Gastroesophageal sphincter (tissue), 4 donors: Measurements from ENCODE around the gene SDHAF4. TPM values are rescaled to one million over a fixed set of nuclear protein-coding genes. Genes with fewer than 3 reads are reported as not detected.

ENCODE experiments used
- ATAC-seq: fragments of 150-250 bp; one replicate; pipeline ENCODE4 v1.9.1; 2016; ENCODE audit warnings: mild to moderate bottlenecking, moderate library complexity
- H3K27ac ChIP-seq, 4 donors: fragments of 200-600 bp; sonication (generic) in 3 of 4; 1 replicate in 3 of 4; 2 replicates in 1 of 4; pipeline ENCODE4 v1.5.1; 2016 to 2019
- H3K27me3 ChIP-seq: fragments of 200-600 bp; sonication (generic); one replicate; pipeline ENCODE4 v1.5.1; 2019
- H3K36me3 ChIP-seq, 2 donors: fragments of 200-600 bp; sonication (generic); one replicate each; pipeline ENCODE4 v1.5.1; 2019; ENCODE audit warnings: control low read depth in 1 of 2
- H3K4me1 ChIP-seq, 3 donors: fragments of 200-600 bp; sonication (generic); 1 replicate in 2 of 3; 2 replicates in 1 of 3; pipeline ENCODE4 v1.5.1; 2016 to 2019; ENCODE audit warnings: control low read depth in 2 of 3
- H3K4me3 ChIP-seq, 2 donors: fragments of 200-600 bp; sonication (generic); one replicate each; pipeline ENCODE4 v1.5.1; 2019; ENCODE audit warnings: mild to moderate bottlenecking in 1 of 2, moderate library complexity in 1 of 2
- H3K9me3 ChIP-seq, 3 donors: fragments of 200-600 bp; sonication (generic); one replicate each; pipeline ENCODE4 v1.5.1; 2017 to 2019; ENCODE audit warnings: control low read depth in 2 of 3
- CTCF ChIP-seq, 4 experiments: fragments of 200-600 bp in 2 of 4; fragments of 450-650 bp in 2 of 4; sonication (generic) in 1 of 4; IDR thresholded peaks; one replicate each; pipeline ENCODE4 v1.5.1; 2017 to 2019; ENCODE audit warnings: antibody characterized with exemption in 4 of 4, mild to moderate bottlenecking in 2 of 4, moderate library complexity in 2 of 4
- EP300 ChIP-seq: sonication (generic); formaldehyde crosslinking; IDR thresholded peaks from one replicate; pipeline ENCODE4 v1.6.1; 2017; ENCODE audit warnings: antibody characterized with exemption, mild to moderate bottlenecking
- POLR2A ChIP-seq, 2 donors: fragments of 450-650 bp; IDR thresholded peaks; one replicate each; pipeline ENCODE4 v1.6.1; 2017; ENCODE audit warnings: antibody characterized with exemption in 2 of 2, mild to moderate bottlenecking in 2 of 2, moderate library complexity in 1 of 2
- POLR2AphosphoS5 ChIP-seq: sonication (generic); formaldehyde crosslinking; IDR thresholded peaks from one replicate; pipeline ENCODE4 v1.6.1; 2017; ENCODE audit warnings: antibody characterized with exemption
- WGBS, 2 donors: methylation state at CpG; one replicate each; pipeline ENCODE4 v1.1.5; 2018; ENCODE audit warnings: low coverage in 1 of 2; 5-methylcytosine and 5-hydroxymethylcytosine counted together
- total RNA-seq, 4 donors: library from RNA; depleted of rRNA; stranded (reverse); fragments of >200 nt; gene quantifications; one replicate each; pipeline ENCODE4 v1.1.0, GENCODE V29; 2016

The SDHAF4 gene
- total RNA-seq = 10 to 100 TPM in 1 of 4 donors, 1 to 10 TPM in 3; 5.4 to 11.2 (median 7.8) TPM

- TF ChIP-seq POLR2AphosphoS5 (peak; percentile 68), EP300 (no peak), POLR2A (IDR thresholded peaks at IDR 0.05) (peak in 1 of 2 donors; percentile 48), CTCF (IDR thresholded peaks at IDR 0.05) (peak in 2 of 4 experiments; percentile 25 to 26)
- peak within 1 kb of the TSS; percentile 79 to 93 for H3K4me3 ChIP-seq
- ATAC-seq = peak; percentile 98
- 0% methylated on average over 4 to 10 of the region's 49 CpGs for WGBS, 2 donors
- no peaks in the 10 kb centered on the region for H3K27me3 ChIP-seq
- H3K9me3 ChIP-seq = no peaks in the 10 kb centered on the region
- H3K36me3 ChIP-seq = no peaks in the 10 kb centered on the region
- peaks cover 0 to 15% (median 5%) of the 10 kb centered on the region in 3 donors for H3K4me1 ChIP-seq
- peak within 1 kb of the TSS; percentile 65 to 92 (median 85) for H3K27ac ChIP-seq
Observed at GRCh38 chr6:70566751-70567382, at the start of gene SDHAF4. Gene SDHAF4, plus strand, starts transcription at chr6:70566930. Its CDS starts 11 bp downstream, at chr6:70566941.

GRCh38 chr6:70518723-70519122, 48.0 kb upstream of the SDHAF4 start:
- Histone ChIP-seq H3K27me3 (no peaks in the 10 kb centered on the region), H3K4me1 (no peaks in the 10 kb centered on the region), H3K9me3 (no peaks in the 10 kb centered on the region), H3K27ac (no peak overlapping the region), H3K4me3 (no peak overlapping the region), H3K36me3 (peaks cover 0 to 9% of the 10 kb centered on the region in 2 donors)
- 80 to 87% methylated on average over 3 of the region's 3 CpGs for WGBS, 2 donors
- ATAC-seq = no peak
- no peak for TF ChIP-seq EP300
- TF ChIP-seq POLR2AphosphoS5 = no peak
- no peak for TF ChIP-seq POLR2A (IDR thresholded peaks at IDR 0.05)
- no peak for TF ChIP-seq CTCF (IDR thresholded peaks at IDR 0.05)

GRCh38 chr6:70520575-70520974, 46.2 kb upstream of the SDHAF4 start:
- TF ChIP-seq POLR2AphosphoS5 = no peak
- TF ChIP-seq POLR2A (IDR thresholded peaks at IDR 0.05) = no peak
- TF ChIP-seq CTCF (IDR thresholded peaks at IDR 0.05) = peak in 1 of 4 experiments; percentile 8
- peaks cover 0 to 13% of the 10 kb centered on the region in 2 donors for H3K36me3 ChIP-seq
- H3K4me1 ChIP-seq = no peaks in the 10 kb centered on the region
- H3K4me3 ChIP-seq = no peak overlapping the region
- no peak for ATAC-seq
- H3K27ac ChIP-seq = no peak overlapping the region
- H3K9me3 ChIP-seq = no peaks in the 10 kb centered on the region
- H3K27me3 ChIP-seq = no peaks in the 10 kb centered on the region

- no peak for ATAC-seq
- H3K4me1 ChIP-seq = no peaks in the 10 kb centered on the region
- peaks cover 0 to 37% of the 10 kb centered on the region in 2 donors for H3K36me3 ChIP-seq
- no peak overlapping the region for H3K4me3 ChIP-seq
- 92 to 93% methylated on average over 4 of the region's 4 CpGs for WGBS, 2 donors
- no peak for TF ChIP-seq POLR2A (IDR thresholded peaks at IDR 0.05)
- H3K9me3 ChIP-seq = no peaks in the 10 kb centered on the region
- no peak overlapping the region for H3K27ac ChIP-seq
- no peaks in the 10 kb centered on the region for H3K27me3 ChIP-seq
Observed at GRCh38 chr6:70524721-70525286, 41.9 kb upstream of the SDHAF4 start.

- 72 to 87% methylated on average over 5 of the region's 5 CpGs for WGBS, 2 donors
- Histone ChIP-seq H3K27me3 (no peaks in the 10 kb centered on the region), H3K27ac (no peak overlapping the region), H3K4me1 (no peaks in the 10 kb centered on the region), H3K36me3 (peaks cover 0 to 50% of the 10 kb centered on the region in 2 donors), H3K4me3 (no peak overlapping the region), H3K9me3 (no peaks in the 10 kb centered on the region)
- no peak for ATAC-seq
- TF ChIP-seq EP300 (no peak), CTCF (IDR thresholded peaks at IDR 0.05) (no peak), POLR2A (IDR thresholded peaks at IDR 0.05) (no peak), POLR2AphosphoS5 (no peak)
Observed at GRCh38 chr6:70527071-70527737, 39.5 kb upstream of the SDHAF4 start.
